Ramos (cell line): ENCODE results near the gene WNT11.

Source experiments
- in situ Hi-C: fragments of 300-500 bp; cut with MboI; formaldehyde crosslinking; loops from one replicate; pipeline ENCODE4 v1.14.3; 2022; ENCODE audit warnings: low sequenced_read_pairs; ENCODE audit not compliant: unreplicated experiment

Gene WNT11

GRCh38 chr11:76161261-76161961 lies 44.9 kb downstream of the WNT11 start:
- in situ Hi-C loops: no loop called here

- in situ Hi-C loops: no loop called here
Observed at GRCh38 chr11:76160856-76161255, 45.4 kb downstream of the WNT11 start.

GRCh38 chr11:76159983-76160661 lies 46.2 kb downstream of the WNT11 start:
- in situ Hi-C loops: loop anchor here (10.0 kb wide), 2 partner anchors 265 to 455 kb away; no protein-coding TSS in a partner anchor

GRCh38 chr11:76159303-76159937 lies 46.9 kb downstream of the WNT11 start:
- in situ Hi-C loops: loop anchor here (10.0 kb wide), 2 partner anchors 265 to 455 kb away; no protein-coding TSS in a partner anchor

- in situ Hi-C loops: loop anchor here (10.0 kb wide), 2 partner anchors 264 to 454 kb away; no protein-coding TSS in a partner anchor
Observed at GRCh38 chr11:76158394-76159302, 47.7 kb downstream of the WNT11 start.

- in situ Hi-C loops: loop anchor here (10.0 kb wide), 2 partner anchors 263 to 453 kb away; no protein-coding TSS in a partner anchor
Observed at GRCh38 chr11:76157891-76158290, 48.4 kb downstream of the WNT11 start.

- in situ Hi-C loops: loop anchor here (10.0 kb wide), 2 partner anchors 262 to 452 kb away; no protein-coding TSS in a partner anchor
Observed at GRCh38 chr11:76156971-76157427, 49.3 kb downstream of the WNT11 start.

- in situ Hi-C loops: loop anchor here (10.0 kb wide), 2 partner anchors 261 to 451 kb away; no protein-coding TSS in a partner anchor
Observed at GRCh38 chr11:76155500-76156227, 50.6 kb downstream of the WNT11 start.

GRCh38 chr11:76153571-76153923 lies 52.8 kb downstream of the WNT11 start:
- in situ Hi-C loops: loop anchor here (10.0 kb wide), 2 partner anchors 259 to 449 kb away; no protein-coding TSS in a partner anchor

- in situ Hi-C loops: loop anchor here (10.0 kb wide), 2 partner anchors 258 to 448 kb away; no protein-coding TSS in a partner anchor
Observed at GRCh38 chr11:76152741-76153570, 53.3 kb downstream of the WNT11 start.

GRCh38 chr11:76152086-76152681 lies 54.1 kb downstream of the WNT11 start:
- in situ Hi-C loops: loop anchor here (10.0 kb wide), 2 partner anchors 257 to 447 kb away; no protein-coding TSS in a partner anchor

- in situ Hi-C loops: loop anchor here (10.0 kb wide), 2 partner anchors 257 to 447 kb away; no protein-coding TSS in a partner anchor
Observed at GRCh38 chr11:76151556-76152085, 54.7 kb downstream of the WNT11 start.

GRCh38 chr11:76150141-76150540 lies 56.2 kb downstream of the WNT11 start:
- in situ Hi-C loops: loop anchor here (10.0 kb wide), 2 partner anchors 255 to 445 kb away; no protein-coding TSS in a partner anchor

- in situ Hi-C loops: loop anchor here (10.0 kb wide), 3 partner anchors 255 to 445 kb away; no protein-coding TSS in a partner anchor
Observed at GRCh38 chr11:76149713-76150112, 56.6 kb downstream of the WNT11 start.

GRCh38 chr11:76148941-76149613 lies 57.2 kb downstream of the WNT11 start:
- in situ Hi-C loops: loop anchor here (10.0 kb wide), 1 partner anchor 424 kb away; no protein-coding TSS in a partner anchor

GRCh38 chr11:76148231-76148630 lies 58.1 kb downstream of the WNT11 start:
- in situ Hi-C loops: loop anchor here (10.0 kb wide), 1 partner anchor 423 kb away; no protein-coding TSS in a partner anchor
